OCI-LY7 (cell line): ENCODE data around the gene CD300H. TPM values are rescaled to one million over a fixed set of nuclear protein-coding genes. Genes with fewer than 3 reads are reported as not detected.

Source experiments
- BruUV-seq: library from RNA; stranded (reverse); fragments of 400-500 nt; replicated peaks from 2 replicates; lab custom pipeline; 2021; lab: Mats Ljungman, UMichigan
- CTCF ChIA-PET: fragments of 300-600 bp; sonication (Branson Sonifier 250); formaldehyde crosslinking; loops from one replicate; lab custom pipeline; 2022; ENCODE audit warnings: antibody characterized with exemption; ENCODE audit not compliant: unreplicated experiment; lab: Charles Lee
- POLR2A ChIA-PET: fragments of 300-600 bp; sonication (Branson Sonifier 250); formaldehyde crosslinking; loops from one replicate; lab custom pipeline; 2022; ENCODE audit warnings: antibody characterized with exemption; lab: Charles Lee
- DNase-seq: peaks from one replicate; pipeline ENCODE4 v3.0.0-alpha.2; 2015; ENCODE audit warnings: low spot score
- H2AFZ ChIP-seq: fragments of 200-600 bp; sonication (generic), shearing (Covaris generic); 2 replicates; pipeline ENCODE4 v1.6.1; 2014; ENCODE audit warnings: mild to moderate bottlenecking, antibody characterized with exemption, low read length, moderate library complexity
- H3K27ac ChIP-seq: fragments of 200-600 bp; sonication (generic); 2 replicates; pipeline ENCODE4 v1.5.1; 2014; ENCODE audit warnings: mixed run types, low read depth, mild to moderate bottlenecking, moderate library complexity, low read length, inconsistent platforms; ENCODE audit not compliant: poor library complexity, severe bottlenecking
- H3K36me3 ChIP-seq: fragments of 200-600 bp; sonication (generic); 2 replicates; pipeline ENCODE4 v1.6.1; 2014; ENCODE audit warnings: mild to moderate bottlenecking, antibody characterized with exemption, low read length, moderate library complexity, mixed read lengths; ENCODE audit not compliant: insufficient read depth
- H3K4me1 ChIP-seq: fragments of 200-600 bp; sonication (generic); 2 replicates; pipeline ENCODE4 v1.5.1; 2014; ENCODE audit warnings: mild to moderate bottlenecking, low read length; ENCODE audit not compliant: insufficient read depth, poor library complexity, severe bottlenecking
- H3K4me2 ChIP-seq: fragments of 200-600 bp; sonication (generic); 2 replicates; pipeline ENCODE4 v1.6.1; 2014; ENCODE audit warnings: mild to moderate bottlenecking, low read length
- H3K4me3 ChIP-seq: fragments of 200-600 bp; sonication (generic); 2 replicates; pipeline ENCODE4 v1.5.1; 2014; ENCODE audit warnings: mild to moderate bottlenecking, low read depth, low read length; ENCODE audit not compliant: poor library complexity, severe bottlenecking
- H3K79me2 ChIP-seq: fragments of 200-600 bp; sonication (generic); 2 replicates; pipeline ENCODE4 v1.6.1; 2016; ENCODE audit warnings: low read depth, mild to moderate bottlenecking, low read length, moderate library complexity, mixed read lengths; ENCODE audit not compliant: insufficient read depth
- H3K9me2 ChIP-seq: fragments of 200-600 bp; sonication (generic); 2 replicates; pipeline ENCODE4 v1.6.1; 2016; ENCODE audit warnings: mild to moderate bottlenecking, low read length, mixed read lengths; ENCODE audit not compliant: insufficient read depth
- H3K9me3 ChIP-seq: fragments of 200-600 bp; sonication (generic); 2 replicates; pipeline ENCODE4 v1.6.1; 2014; ENCODE audit warnings: mild to moderate bottlenecking, mixed run types, low read length, mixed read lengths
- H4K20me1 ChIP-seq: fragments of 200-600 bp; sonication (generic); 2 replicates; pipeline ENCODE4 v1.6.1; 2014; ENCODE audit warnings: mild to moderate bottlenecking, antibody characterized with exemption, low read length, moderate library complexity, mixed read lengths; ENCODE audit not compliant: insufficient read depth
- CTCF ChIP-seq: fragments of 200-600 bp; sonication (generic); conservative IDR thresholded peaks from 2 replicates; pipeline ENCODE4 v1.5.1; 2014; ENCODE audit warnings: mild to moderate bottlenecking, antibody characterized with exemption, low read length, moderate library complexity, mixed read lengths
- EZH2phosphoT487 ChIP-seq: fragments of 200-600 bp; sonication (generic); IDR thresholded peaks from 2 replicates; pipeline ENCODE4 v1.6.1; 2018; ENCODE audit warnings: low read depth, borderline replicate concordance, mild to moderate bottlenecking, mixed run types, antibody characterized with exemption, low read length, moderate library complexity, mixed read lengths
- intact Hi-C: fragments of 100-400 bp; cut with micrococcal nuclease; formaldehyde crosslinking; loops from one replicate; pipeline ENCODE4 v1.10.0; 2022; ENCODE audit not compliant: unreplicated experiment
- total RNA-seq, 2 experiments: library from RNA; depleted of rRNA in 1 of 2; stranded (reverse); fragments of >200 nt in 1 of 2; shearing (Covaris generic) in 1 of 2; gene quantifications; 2 replicates each; pipeline ENCODE4 v1.2.3, GENCODE V29; 2014 to 2022

CD300H gene
- total RNA-seq, 2 experiments from 2014 or later: not detected

GRCh38 chr17:74516561-74517328 is 50.6 kb downstream of the CD300H start:
- H3K4me3 ChIP-seq: no peak overlapping the region
- H3K4me1 ChIP-seq: no peaks in the 10 kb centered on the region
- no TSS peak for BruUV-seq
- H3K9me3 ChIP-seq: peaks cover 28% of the 10 kb centered on the region
- H3K27ac ChIP-seq: no peak overlapping the region
- no peaks in the 10 kb centered on the region for H3K36me3 ChIP-seq
- CTCF ChIA-PET: no interaction called here
- TF ChIP-seq CTCF (no peak), EZH2phosphoT487 (no peak)
- DNase-seq: no peak
- H3K9me2 ChIP-seq: no peaks in the 10 kb centered on the region
- no peak overlapping the region for H3K4me2 ChIP-seq
- no peak overlapping the region for H2AFZ ChIP-seq
- H4K20me1 ChIP-seq: no peaks in the 10 kb centered on the region
- no peaks in the 10 kb centered on the region for H3K79me2 ChIP-seq
- POLR2A ChIA-PET: no interaction called here
- intact Hi-C loops: no loop called here

- H3K27ac ChIP-seq: no peak overlapping the region
- no peak for DNase-seq
- peaks cover 28% of the 10 kb centered on the region for H3K9me3 ChIP-seq
- no peaks in the 10 kb centered on the region for H4K20me1 ChIP-seq
- no peaks in the 10 kb centered on the region for H3K9me2 ChIP-seq
- no peak overlapping the region for H3K4me2 ChIP-seq
- TF ChIP-seq CTCF (no peak), EZH2phosphoT487 (no peak)
- intact Hi-C loops: no loop called here
- H3K79me2 ChIP-seq: no peaks in the 10 kb centered on the region
- POLR2A ChIA-PET: no interaction called here
- CTCF ChIA-PET: no interaction called here
- H2AFZ ChIP-seq: no peak overlapping the region
- H3K4me1 ChIP-seq: no peaks in the 10 kb centered on the region
- H3K36me3 ChIP-seq: no peaks in the 10 kb centered on the region
- no TSS peak for BruUV-seq
- no peak overlapping the region for H3K4me3 ChIP-seq
Observed at GRCh38 chr17:74515941-74516340, 51.4 kb downstream of the CD300H start.

GRCh38 chr17:74514632-74515334 is 52.5 kb downstream of the CD300H start:
- Histone ChIP-seq H3K36me3 (no peaks in the 10 kb centered on the region), H4K20me1 (no peaks in the 10 kb centered on the region), H3K9me3 (peaks cover 28% of the 10 kb centered on the region), H3K4me3 (no peak overlapping the region), H3K27ac (no peak overlapping the region), H3K9me2 (no peaks in the 10 kb centered on the region), H3K4me2 (no peak overlapping the region), H3K4me1 (no peaks in the 10 kb centered on the region), H3K79me2 (no peaks in the 10 kb centered on the region), H2AFZ (no peak overlapping the region; the same call in 1 of the 2 replicates)
- CTCF ChIA-PET: no interaction called here
- intact Hi-C loops: no loop called here
- BruUV-seq: no TSS peak
- POLR2A ChIA-PET: no interaction called here
- TF ChIP-seq CTCF (no peak), EZH2phosphoT487 (no peak)
- DNase-seq: no peak
